Stimulated activated CD4-positive, alpha-beta T cell treated with anti-CD3 and anti-CD28 coated beads, Interleukin-2, amount 100 ng/mL, for 4 hours (primary cell): ENCODE measurements around the gene PCNX2.
"Not testable (repeated sequence)": the region's sequence is repeated elsewhere in the genome, so short reads cannot be mapped to it uniquely, and the experiment has no call there.

ENCODE experiments used
- DNase-seq: peaks from one replicate; pipeline ENCODE4 v3.0.0-alpha.2; 2020; ENCODE audit warnings: low read depth

PCNX2 gene

DNA sequence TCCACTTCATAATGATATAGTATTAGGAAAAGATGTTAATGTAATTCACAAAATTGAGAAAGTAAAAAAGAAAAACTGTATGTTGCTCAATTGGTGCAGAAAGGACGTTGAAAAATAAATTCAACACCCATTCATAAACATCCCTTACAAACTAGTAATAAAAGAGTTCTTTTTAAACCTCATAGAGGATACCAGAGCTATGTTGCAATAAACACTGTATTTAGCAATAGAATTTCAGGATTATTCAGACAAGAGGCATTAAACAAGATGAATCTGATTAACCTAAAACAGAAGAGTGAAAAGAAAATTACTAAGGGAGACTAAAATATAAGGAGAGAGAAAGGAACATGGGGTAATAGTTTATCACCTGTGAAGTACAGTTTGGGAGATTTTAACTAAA, 190.3 kb downstream of the PCNX2 start:
- no peak for DNase-seq

DNA sequence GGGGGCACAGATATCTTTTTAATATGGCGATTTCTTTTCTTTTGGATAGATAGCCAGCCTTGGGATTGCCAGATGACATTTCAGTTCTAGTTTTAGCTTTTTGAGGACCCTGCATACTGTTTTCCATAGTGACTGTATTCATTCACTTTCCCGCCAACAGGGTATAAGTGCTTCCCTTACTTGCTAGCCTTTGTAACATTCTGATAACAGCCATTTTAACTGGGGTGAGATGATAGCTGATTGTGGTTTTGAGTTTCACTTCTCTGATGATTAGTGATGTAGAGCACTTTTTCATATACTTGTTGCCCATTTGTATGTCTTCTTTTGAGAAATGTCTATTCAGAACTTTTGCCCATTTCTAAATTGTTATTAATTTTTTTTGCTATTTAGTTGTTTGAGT, 193.2 kb downstream of the PCNX2 start:
- DNase-seq: no peak

DNA sequence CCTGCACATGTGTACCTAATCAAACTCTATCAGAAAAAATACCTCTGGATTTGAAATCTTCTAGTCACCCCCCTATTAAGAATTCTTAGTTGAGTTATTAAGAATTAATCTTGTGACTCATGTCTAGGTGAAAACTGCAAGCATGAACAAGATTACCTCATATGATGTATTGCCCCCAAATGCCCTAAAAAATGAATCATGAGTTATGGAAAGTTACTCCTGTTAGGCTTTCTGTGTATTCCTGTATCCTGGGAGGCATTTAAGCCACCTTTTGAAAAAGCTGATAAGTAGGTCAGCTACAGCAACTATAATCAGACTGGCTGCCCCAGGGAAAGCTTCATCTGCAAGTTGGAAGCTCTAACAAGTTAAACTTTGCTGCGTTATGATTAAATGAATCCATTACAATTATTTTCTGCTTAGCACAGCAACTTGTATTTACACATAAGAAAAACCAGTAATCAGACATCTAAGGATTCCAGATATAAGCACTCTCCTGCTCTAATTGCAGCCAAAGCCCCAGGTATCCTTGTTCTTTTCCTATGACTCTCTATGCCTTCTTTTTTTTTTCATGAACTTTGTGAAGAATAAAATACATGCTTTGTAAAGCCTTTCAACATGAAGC, 197.5 kb downstream of the PCNX2 start:
- no peak for DNase-seq

DNA sequence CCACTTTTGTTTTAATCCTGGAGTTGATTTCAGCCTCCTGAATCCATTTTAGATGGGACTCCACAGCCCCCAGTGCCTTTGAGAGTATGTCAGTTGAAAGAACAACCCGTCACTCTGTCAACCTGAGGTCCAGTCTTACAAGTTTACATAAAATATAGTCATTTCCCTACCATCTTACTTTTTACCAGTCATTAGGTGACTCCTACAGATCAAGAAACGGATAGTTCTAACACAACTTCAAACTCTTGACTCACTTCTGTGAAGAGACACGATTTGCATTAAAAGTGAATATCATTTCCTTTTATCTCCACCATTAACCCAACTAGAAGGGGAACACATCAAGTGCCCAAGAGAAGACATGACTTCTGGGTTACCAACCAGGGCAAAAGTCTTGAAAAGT, 198.0 kb downstream of the PCNX2 start:
- DNase-seq: no peak

DNA sequence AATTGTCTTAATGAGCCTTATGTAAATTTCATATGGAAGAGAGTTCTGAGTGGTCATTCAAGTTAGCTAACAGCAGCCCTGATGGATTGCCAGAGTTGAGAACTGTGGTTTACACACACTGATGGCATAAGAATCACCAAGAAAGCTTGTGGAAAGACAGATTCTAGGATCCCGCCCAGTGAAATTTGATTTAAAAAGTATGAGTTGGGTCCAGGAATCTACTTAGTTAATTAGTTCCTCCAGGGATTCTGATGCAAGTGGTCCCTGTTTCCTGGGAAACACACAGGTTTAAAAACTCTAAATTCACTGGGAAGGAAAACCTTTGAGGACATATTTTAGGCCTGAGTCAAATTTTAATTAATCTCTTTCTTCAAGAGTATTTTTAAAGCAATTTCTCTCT, 200.8 kb downstream of the PCNX2 start:
- DNase-seq: no peak

DNA sequence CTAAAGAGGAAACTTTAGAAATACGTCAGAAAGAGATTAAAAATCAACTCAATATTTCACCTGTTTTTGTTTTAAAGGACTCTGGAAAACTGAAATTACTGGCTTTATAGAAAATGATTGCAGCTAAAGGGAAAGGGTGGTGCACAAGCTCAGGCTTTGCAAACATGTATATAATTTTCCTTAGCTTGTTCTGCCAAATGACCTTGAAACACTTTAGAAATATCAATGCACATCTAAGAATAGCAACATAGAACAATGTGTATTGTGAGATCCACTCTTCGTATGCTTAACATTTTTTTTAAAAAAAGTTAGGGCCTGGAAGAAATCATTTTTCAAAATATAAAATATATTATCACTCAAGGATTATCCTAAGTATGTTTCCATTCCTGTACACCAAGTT, 201.3 kb downstream of the PCNX2 start:
- DNase-seq: no peak

DNA sequence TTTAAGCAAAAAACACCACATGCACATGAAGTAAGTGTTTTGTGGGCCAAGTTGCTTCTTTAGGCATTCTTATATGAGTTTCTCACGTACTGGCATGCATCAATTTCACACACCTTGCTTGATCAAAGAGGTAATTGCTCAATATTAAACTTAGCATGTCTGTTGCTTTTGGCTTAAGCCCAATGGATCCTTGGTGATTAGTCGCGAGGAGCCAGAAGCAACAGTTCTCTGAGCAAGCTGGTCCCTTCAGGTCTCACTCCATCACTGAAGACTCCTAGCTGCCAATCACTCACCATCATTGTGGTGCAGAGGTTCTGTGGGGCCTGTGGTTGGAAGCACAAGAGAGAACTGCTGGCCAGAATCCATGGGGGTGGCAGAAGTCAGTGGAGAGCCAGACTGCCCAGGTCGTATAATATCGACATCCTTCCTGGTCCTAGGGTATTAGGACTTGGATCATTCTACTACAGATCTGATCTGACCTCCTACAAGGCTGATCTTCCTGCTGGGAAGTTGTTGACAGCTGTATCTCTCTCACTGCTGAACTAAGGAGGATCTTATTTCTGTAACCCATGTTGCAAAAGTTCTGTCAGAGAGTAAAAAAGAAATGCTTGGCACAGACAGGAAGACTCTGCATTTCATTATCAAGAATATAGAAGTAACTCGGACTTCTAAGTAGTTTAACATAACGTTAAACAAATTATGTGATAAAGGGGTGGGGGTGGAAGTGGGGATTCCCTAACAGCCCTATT, 204.6 kb downstream of the PCNX2 start:
- no peak for DNase-seq

DNA sequence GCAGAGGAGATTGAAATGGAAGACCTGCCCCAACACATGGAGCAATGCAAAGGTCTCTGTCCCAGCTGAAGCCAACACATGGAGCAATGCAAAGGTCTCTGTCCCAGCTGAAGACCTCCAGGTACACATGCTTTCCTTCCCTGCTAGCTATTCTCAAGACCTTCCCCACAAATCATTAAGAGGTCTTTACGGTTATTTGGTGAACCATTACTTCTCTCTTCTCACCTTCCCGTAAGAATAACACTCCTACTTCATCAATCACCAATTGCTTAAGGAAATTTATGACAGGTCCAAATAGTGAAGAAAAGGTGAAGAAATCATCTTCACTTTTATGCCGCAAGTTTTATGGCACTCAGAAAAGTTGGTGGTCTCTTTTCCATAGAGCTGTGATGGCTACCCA, 206.3 kb downstream of the PCNX2 start:
- no peak for DNase-seq

DNA sequence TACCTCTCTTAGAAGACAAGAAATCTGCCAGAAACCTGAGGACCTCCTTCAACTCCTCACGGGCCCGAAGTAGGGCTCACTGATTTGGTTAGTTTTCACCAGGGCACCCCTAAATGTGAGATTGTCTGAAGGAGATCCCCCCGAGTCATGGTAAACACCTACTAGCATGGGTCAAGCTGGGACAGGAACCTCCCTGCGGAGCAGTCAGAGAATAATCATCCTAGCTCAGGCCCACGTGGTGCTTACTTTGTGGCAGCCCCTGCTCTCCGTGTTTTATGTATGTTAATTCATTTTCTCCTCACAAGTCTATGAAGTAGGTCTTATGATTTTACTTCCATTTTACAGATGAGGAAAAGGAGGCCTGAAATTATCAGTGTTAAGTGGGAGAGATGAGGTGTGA, 206.9 kb downstream of the PCNX2 start:
- no peak for DNase-seq

DNA sequence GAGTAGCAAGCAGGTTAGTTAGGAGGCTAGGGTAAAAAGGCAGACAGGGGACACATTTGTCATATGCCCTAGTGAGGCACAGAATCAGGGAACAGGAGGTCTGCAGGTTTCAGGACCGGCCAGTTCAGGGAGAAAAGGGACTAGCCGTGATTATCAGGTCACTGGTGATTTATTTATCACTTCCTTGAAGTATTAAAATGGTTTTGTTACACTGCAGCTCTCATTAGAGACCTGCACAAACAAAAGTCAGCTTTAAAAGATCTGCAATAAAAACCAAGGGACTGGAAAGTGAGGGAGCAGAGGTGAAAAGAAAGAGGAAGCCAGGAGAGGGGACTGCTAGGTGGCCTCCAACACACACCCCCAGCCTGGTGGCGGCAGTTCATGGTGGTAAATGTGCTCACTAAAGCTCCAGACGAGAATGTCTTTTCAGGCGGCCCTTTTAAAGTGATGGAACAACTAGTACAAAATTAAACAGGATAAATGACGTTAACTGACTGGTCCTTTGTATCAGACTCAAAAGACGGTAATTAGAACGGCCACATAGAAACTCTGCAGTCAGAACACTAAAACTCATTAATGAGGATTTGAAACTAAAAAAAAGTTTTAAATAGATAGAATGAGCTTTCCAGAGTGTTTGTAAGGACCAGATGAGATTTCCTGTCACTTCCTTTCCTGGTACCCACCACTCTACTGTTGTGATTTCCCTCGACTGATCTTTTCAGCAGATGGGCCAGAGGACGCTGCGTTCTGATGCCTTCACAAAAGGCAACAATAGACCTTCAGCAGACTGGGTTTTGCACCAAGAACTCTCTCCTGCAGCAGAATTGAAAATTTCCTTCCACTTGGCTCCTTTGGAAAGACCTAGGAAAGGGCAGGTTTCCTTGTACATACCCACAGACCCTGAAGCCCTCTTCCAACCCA, 208.3 kb downstream of the PCNX2 start:
- DNase-seq: no peak

DNA sequence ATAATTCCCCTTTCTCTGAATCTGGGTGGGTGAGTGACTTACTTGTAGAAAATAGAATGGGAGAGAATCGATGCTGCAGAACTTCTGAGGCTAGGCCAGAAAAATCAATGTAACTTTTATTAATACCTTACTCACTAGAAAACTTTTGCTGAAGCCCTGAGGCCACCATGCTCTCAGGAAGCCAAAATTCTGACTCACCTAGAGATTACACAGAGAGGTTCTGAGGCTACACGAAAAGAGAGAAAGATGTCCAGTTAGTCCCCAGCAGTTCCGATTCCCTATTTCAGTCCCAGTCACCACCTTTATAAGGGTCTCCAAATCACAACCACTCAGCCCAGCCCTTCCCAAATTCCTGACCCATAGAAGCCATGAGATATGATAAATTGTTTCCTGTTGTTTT, 210.0 kb downstream of the PCNX2 start:
- DNase-seq: no peak

DNA sequence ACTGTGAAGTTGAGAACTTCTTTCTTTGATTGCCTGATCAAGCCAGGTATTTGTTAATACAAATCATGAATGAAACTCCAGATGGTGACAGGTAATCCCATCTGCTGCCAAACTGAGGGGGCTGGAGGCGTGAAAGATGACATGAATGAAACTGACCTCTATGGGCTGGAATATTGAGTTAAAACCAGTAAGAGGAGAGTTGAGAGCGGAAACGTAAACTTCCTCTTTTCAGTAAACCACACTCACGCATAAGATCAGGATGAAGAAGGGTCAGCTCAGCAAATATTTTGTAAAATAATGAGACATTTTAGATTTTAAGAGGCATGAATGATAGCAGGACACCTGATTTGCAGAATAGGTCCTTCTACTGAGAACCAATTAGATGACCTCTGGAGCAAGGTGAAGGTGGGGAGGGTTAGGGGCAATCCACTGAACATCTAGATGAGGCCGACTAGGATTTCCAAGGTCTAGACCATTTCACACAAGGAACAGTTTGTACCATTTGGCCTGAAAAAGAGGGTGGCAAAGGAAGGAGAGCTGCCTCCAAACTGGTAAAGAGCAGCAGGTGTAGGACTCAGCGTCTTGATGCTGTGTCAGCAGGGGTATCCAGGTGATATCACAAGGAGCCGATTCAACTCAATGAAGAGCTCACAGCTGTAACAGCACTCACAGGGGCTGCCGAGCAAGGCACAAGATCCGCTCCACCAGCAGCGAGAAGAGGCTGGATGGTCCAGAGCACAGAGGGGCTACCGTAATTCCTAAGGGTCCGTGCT, 212.6 kb downstream of the PCNX2 start:
- no peak for DNase-seq

DNA sequence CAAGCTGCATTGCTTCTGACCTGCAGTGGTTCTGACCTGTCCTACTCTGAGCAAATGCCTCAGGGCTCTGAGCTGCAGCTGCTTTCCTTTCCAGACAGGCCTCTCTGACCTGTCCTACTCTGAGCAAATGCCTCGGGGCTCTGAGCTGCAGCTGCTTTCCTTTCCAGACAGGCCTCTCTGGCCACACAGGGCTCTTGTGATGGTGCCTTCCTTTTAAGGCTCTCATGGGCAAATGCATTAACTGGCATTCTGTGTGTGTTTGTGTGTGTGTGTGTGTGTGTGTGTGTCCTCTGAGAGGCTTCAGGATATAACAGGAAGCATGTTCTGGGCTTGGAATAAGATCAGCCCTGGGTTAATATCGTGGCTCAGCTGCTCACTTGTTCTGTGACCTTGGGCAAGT, 213.8 kb downstream of the PCNX2 start:
- no peak for DNase-seq

DNA sequence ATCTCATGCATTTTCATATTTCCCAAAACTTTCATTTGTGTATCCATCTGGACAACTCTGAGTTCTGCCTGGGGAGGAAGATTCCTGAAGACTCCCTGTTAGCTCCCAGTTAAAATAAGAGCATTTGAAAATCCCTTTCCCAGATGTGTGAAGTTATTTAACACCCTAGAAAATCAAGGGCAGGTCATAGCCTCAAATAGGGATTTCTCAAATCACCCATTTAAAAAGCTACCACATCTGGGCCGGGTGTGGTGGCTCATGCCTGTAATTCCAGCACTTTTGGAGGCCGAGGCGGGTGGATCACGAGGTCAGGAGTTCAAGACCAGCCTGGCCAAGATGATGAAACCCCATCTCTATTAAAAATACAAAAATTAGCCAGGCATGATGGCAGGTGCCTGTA, 214.7 kb downstream of the PCNX2 start:
- not testable (repeated sequence) for DNase-seq

DNA sequence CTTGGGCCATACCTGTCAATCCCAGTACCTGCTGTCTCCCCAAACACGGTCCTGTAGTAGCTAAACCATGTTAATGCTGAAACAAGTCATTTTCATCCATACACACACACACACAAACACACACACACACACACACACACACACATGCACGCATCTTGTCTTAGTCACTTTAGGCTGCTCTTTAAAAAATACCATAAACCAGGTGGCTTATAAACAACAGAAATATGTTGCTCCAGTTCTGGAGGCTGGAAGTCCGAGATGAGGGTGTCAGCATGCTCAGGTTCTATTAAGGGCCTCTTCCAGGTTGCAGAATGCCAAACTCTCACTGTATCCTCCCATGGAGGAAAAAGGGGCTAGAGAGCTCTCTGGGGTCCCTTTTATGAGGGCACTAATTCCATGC, 215.2 kb downstream of the PCNX2 start:
- no peak for DNase-seq

DNA sequence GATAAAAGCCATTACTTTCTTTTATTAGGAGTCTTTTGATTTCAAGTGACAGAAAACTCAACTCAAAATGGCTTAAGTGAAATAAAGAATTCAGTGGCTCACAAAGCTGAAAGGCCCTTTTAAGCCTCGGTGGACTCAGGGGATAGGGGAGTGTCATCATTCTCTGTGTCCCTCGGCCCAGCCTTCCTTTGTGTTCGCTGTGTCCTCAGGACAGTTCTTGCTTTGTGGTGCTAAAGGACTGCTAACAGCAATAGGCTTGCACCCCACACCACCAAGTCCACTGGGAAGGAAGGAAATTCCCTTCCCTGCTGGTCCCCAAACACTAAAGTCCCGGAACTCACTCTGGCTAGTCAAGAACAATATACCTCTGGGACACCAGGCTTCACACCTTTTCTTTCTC, 216.0 kb downstream of the PCNX2 start:
- no peak for DNase-seq

DNA sequence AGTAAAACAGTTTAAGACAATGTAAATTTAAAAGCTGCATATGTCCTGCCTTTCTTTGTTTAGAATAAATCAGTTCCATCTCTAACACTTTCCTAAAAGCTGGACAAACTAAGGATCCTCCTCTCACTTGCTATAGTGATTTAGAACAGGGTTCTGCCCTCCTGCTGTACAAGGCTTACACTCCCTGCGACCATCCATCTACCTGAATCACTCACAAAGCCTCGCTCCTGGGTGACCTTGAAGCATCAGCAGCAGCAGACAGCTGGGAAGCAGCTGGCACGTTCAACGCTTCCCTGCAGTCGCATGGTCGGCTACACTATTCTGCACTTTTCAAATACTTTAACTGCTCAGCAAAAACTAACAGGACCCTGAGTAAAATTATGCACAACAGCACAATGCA, 217.1 kb downstream of the PCNX2 start:
- DNase-seq: no peak

DNA sequence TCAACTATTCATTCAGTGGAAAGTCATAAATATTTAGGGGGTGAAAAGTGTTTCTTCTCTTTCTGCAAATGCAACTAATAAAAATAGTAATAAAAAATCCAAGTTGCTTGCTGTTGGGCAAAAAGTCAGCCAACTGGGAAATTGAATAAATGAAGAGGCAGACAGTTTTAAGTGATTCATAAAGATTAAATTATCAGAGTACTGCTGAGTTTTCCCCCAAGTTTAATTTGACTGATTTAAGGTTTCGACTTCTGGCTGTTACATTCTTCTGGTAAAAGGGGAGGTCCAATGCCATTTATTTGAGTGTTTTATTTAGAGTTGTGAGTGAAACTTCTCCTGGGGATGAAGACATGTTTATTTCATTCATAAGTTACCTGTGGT, 219.6 kb downstream of the PCNX2 start:
- DNase-seq: no peak

DNA sequence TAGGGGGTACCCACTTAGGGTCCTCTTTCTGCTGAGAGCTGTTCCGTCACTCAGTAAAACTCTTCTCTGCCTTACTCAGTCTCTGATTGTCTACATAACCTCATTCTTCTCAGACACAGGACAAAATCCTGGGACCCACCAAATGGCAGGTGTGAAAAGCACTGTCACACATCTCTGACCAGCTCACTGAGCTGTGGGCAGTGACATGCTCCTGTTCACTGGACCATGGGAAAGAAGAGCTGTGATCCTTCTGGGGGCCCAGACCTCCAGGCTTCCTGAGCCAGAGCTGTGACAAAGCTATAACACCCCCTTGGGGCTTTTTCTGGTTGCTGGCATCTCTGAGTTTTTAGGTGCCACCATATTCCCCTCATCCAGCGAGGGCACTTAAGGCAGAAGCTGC, 229.4 kb downstream of the PCNX2 start:
- DNase-seq: no peak

DNA sequence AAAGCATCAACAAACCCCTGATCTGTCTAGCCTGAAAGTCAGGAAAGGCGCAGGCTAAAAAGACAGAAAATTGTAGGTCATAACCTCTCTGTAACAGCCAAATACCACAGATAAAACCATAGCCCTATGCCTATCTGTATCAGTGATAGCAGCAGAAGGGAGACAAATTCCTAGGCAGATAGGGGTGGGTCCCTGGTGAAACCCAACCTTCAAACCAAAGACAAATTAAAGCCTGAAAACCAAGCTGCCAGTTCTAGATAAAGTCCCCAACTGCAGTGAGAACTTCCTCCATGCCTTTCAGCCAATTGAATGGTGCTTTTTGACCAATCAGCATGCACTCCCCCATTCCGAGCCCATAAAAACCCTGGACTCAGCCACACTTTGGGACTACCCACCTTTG, 229.8 kb downstream of the PCNX2 start:
- DNase-seq: no peak

DNA sequence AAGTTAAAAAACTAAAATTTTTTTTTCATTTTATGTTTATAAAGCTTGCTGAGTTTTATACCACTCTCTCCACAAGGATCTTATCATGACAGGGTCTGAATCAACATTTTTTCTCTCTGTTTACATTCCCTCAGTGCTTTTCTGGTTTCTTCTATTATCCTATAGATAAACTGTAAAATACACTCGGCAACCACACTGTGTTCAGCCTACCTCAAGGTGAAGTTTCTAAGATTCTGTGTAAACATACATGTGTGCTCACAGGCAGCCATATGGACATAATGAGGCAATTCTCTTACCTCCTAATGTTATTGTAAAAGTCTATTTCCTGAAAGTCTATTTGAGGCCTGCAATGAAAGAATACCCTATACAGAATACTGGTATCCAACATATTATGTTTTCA, 230.5 kb downstream of the PCNX2 start:
- no peak for DNase-seq

DNA sequence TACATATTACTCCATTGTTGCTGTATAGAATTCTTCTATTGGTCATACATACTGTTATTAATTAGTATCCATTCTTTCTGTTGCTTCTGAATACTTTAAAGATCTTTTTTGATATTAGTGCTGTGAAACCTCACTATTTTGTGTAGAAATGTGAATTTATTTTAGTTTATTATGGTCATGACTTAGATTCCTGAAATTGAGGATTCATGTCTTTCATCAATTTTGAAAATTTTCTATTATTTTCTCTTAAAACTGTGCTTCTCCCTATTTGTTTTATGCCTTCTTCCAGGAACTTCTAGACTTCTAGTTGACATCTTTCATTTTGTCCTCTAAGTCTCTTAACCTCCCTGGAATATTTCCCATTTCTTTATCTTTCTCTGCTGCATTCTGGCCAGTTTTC, 232.1 kb downstream of the PCNX2 start:
- DNase-seq: no peak
